SU-DHL-6 (cell line): Measurements from ENCODE around the gene SART3.

Experiments
- H2AFZ ChIP-seq: fragments of 200-600 bp; sonication (generic); 2 replicates; pipeline ENCODE4 v1.6.1; 2014; ENCODE audit warnings: low read depth, mild to moderate bottlenecking, moderate library complexity, mixed read lengths, antibody characterized with exemption, low read length; ENCODE audit not compliant: severe bottlenecking
- H3F3A ChIP-seq: fragments of 200-600 bp; shearing (Covaris generic); 2 replicates; pipeline ENCODE4 v1.6.0; 2016; ENCODE audit warnings: antibody characterized with exemption, mild to moderate bottlenecking; ENCODE audit not compliant: insufficient read depth
- H3K27ac ChIP-seq: fragments of 200-600 bp; sonication (generic); 2 replicates; pipeline ENCODE4 v1.5.1; 2016; ENCODE audit warnings: low read depth, mild to moderate bottlenecking, low read length, moderate library complexity, mixed read lengths
- H3K27me3 ChIP-seq: fragments of 200-600 bp; sonication (generic), shearing (Covaris generic); 2 replicates; pipeline ENCODE4 v1.6.0; 2014; ENCODE audit warnings: mild to moderate bottlenecking, low read length
- H3K36me3 ChIP-seq: fragments of 200-600 bp; sonication (generic); 2 replicates; pipeline ENCODE4 v1.6.1; 2014; ENCODE audit warnings: mild to moderate bottlenecking, low read length, mixed read lengths
- H3K4me2 ChIP-seq: fragments of 300-600, 200-600 bp; shearing (Covaris generic), sonication (generic); 2 replicates; pipeline ENCODE4 v1.6.0; 2014; ENCODE audit warnings: low read length, low read depth, mild to moderate bottlenecking; ENCODE audit not compliant: poor library complexity, severe bottlenecking
- H3K4me3 ChIP-seq: fragments of 200-600 bp; sonication (generic); 2 replicates; pipeline ENCODE4 v1.5.1; 2014; ENCODE audit warnings: antibody characterized with exemption, low read length, mild to moderate bottlenecking, mixed read lengths; ENCODE audit not compliant: insufficient read depth, poor library complexity, severe bottlenecking
- H3K79me2 ChIP-seq: fragments of 200-600 bp; sonication (generic); 2 replicates; pipeline ENCODE4 v1.6.1; 2014; ENCODE audit warnings: mild to moderate bottlenecking, low read length, moderate library complexity; ENCODE audit not compliant: insufficient read depth
- H3K9ac ChIP-seq: fragments of 200-600 bp; sonication (generic); 2 replicates; pipeline ENCODE4 v1.7.0; 2014; ENCODE audit warnings: mild to moderate bottlenecking, low read length
- H3K9me2 ChIP-seq: fragments of 200-600 bp; sonication (generic); replicated peaks from 2 replicates; pipeline ENCODE4 v1.6.1; 2014; ENCODE audit warnings: low read length; ENCODE audit not compliant: insufficient read depth
- H3K9me3 ChIP-seq: fragments of 200-600 bp; sonication (generic); 2 replicates; pipeline ENCODE4 v1.6.1; 2014; ENCODE audit warnings: low read length, mixed read lengths; ENCODE audit not compliant: insufficient read depth
- H4K20me1 ChIP-seq: fragments of 200-600 bp; sonication (generic); 2 replicates; pipeline ENCODE4 v1.6.1; 2014; ENCODE audit warnings: low read depth, mild to moderate bottlenecking, antibody characterized with exemption, low read length, moderate library complexity, mixed read lengths
- EZH2phosphoT487 ChIP-seq: fragments of 200-600 bp; sonication (generic), shearing (Covaris generic); conservative IDR thresholded peaks from 2 replicates; pipeline ENCODE4 v1.6.1; 2018; ENCODE audit warnings: mild to moderate bottlenecking, antibody characterized with exemption, low read length, moderate library complexity, mixed read lengths
- TF ChIP-seq, protein P1 (sequence below): fragments of 200-600 bp; sonication (generic); IDR thresholded peaks from one replicate; pipeline ENCODE4 v1.5.1; 2017; ENCODE audit warnings: antibody characterized with exemption, mild to moderate bottlenecking, low read length, moderate library complexity; ENCODE audit not compliant: insufficient read depth, poor library complexity, severe bottlenecking

Gene SART3

DNA sequence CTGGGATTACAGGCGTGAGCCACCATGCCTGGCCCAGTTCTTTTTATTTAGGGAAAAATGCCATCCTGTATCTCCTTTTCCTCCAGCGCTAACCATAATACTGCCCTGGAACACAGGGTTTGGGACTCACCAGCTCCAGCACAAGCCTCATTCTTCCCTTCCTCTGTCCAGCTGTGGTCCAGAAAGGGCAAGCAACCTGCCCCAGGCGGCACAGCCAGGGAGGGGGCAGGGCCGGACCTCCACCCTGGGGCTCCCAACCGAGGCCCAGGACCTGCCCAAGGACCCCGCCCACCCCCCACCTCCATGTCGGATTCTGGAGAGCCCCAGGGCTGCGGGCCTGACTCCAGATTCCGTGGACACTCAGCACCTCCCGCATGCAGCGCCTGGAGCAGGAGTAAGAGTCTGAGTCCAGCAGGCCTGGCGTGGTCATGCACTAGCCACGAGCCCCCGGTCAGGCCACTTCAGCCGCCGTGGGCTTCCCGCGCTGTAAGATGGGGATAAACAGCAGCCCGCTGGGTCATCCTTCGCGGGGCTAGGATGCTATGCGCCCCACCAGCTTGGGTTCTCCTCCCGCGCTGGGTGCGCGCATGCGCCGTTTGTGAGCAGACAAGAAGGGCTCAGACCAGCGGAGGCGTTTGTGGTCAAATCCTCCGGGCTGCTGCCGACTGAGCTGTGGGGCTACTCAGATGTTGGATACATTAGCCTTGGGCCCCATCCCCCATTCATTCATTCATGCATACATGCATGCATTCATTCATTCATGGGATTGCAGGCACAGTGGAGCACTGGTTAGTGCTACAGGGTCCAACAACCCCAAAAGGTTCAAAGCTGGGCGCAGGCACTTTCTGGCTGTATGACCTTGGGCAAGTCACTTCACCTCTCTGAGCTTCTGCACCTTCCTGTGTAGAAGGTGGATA lies 20.6 kb upstream of the SART3 start:
- H3K9me2 ChIP-seq = no peaks in the 10 kb centered on the region
- no peaks in the 10 kb centered on the region for H3K9me3 ChIP-seq
- H3F3A ChIP-seq = no peaks in the 10 kb centered on the region
- no peak overlapping the region for H3K4me3 ChIP-seq
- H3K27me3 ChIP-seq = no peaks in the 10 kb centered on the region
- no peaks in the 10 kb centered on the region for H4K20me1 ChIP-seq
- TF ChIP-seq EZH2phosphoT487 = no peak
- TF ChIP-seq, protein P1, sequence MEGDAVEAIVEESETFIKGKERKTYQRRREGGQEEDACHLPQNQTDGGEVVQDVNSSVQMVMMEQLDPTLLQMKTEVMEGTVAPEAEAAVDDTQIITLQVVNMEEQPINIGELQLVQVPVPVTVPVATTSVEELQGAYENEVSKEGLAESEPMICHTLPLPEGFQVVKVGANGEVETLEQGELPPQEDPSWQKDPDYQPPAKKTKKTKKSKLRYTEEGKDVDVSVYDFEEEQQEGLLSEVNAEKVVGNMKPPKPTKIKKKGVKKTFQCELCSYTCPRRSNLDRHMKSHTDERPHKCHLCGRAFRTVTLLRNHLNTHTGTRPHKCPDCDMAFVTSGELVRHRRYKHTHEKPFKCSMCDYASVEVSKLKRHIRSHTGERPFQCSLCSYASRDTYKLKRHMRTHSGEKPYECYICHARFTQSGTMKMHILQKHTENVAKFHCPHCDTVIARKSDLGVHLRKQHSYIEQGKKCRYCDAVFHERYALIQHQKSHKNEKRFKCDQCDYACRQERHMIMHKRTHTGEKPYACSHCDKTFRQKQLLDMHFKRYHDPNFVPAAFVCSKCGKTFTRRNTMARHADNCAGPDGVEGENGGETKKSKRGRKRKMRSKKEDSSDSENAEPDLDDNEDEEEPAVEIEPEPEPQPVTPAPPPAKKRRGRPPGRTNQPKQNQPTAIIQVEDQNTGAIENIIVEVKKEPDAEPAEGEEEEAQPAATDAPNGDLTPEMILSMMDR = no peak
- no peak overlapping the region for H3K27ac ChIP-seq
- H3K4me2 ChIP-seq = no peak overlapping the region
- H3K9ac ChIP-seq = no peak overlapping the region
- no peaks in the 10 kb centered on the region for H3K79me2 ChIP-seq
- no peak overlapping the region for H2AFZ ChIP-seq
- H3K36me3 ChIP-seq = no peaks in the 10 kb centered on the region

DNA sequence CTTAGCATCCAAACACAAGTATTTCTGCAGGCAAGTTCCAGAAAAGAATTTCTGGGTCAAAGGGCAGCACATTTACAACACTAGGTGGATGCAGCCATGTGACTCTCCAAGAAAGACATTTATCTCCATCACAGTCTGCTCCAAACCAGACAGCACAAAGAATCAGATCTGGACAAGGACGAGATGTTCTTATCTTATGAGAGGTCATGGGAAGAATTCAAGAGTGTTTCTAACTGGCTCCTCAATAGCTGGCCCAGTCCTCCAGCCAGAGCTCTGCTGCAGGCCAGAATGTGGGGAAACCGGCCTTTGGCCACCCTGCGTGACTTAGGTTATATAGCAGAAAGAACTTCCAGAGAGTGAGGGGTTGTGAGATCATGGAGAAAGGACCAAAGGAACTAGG lies 19.6 kb upstream of the SART3 start:
- Histone ChIP-seq H2AFZ (no peak overlapping the region), H3K27me3 (no peaks in the 10 kb centered on the region)

DNA sequence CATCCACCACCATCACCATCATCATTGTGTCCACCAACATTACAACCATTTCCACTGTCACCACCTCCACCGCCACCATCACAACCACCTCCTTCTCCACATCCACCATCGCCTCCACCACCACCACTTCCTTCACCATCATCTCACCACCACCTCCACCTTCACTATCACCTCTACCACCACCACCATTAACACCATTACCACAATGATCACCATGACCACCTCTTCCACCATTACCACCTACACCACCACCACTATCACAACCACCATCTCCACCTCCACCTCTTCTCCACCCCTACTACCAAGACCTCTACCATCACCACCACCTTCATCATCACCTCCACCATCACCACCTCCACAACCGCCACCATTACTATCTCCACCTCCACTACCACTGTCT lies 17.8 kb upstream of the SART3 start:
- Histone ChIP-seq H3K27me3 (no peaks in the 10 kb centered on the region), H3K4me2 (no peak overlapping the region), H3K9ac (no peak overlapping the region), H3F3A (no peaks in the 10 kb centered on the region), H3K4me3 (no peak overlapping the region), H3K36me3 (no peaks in the 10 kb centered on the region), H3K9me3 (no peaks in the 10 kb centered on the region), H4K20me1 (no peaks in the 10 kb centered on the region), H3K9me2 (no peaks in the 10 kb centered on the region), H3K79me2 (no peaks in the 10 kb centered on the region), H2AFZ (no peak overlapping the region), H3K27ac (no peak overlapping the region)
- no peak for TF ChIP-seq EZH2phosphoT487
- TF ChIP-seq, protein P1 = no peak

More for the DNA sequence above, 19.6 kb upstream of the SART3 start:
- Histone ChIP-seq H3K4me3 (no peak overlapping the region), H3K9me3 (no peaks in the 10 kb centered on the region), H3K36me3 (no peaks in the 10 kb centered on the region), H3K79me2 (no peaks in the 10 kb centered on the region), H3K9me2 (no peaks in the 10 kb centered on the region), H3K27ac (no peak overlapping the region), H3K4me2 (no peak overlapping the region), H4K20me1 (no peaks in the 10 kb centered on the region), H3F3A (no peaks in the 10 kb centered on the region), H3K9ac (no peak overlapping the region)
- TF ChIP-seq EZH2phosphoT487 = no peak
- TF ChIP-seq, protein P1 = no peak
